WTC11 (cell line): Measurements from ENCODE around the gene PKN3. TPM values are rescaled to one million over a fixed set of nuclear protein-coding genes. Genes with fewer than 3 reads are reported as not detected.

Experiments used
- CBFB ChIP-seq: sonication (generic); formaldehyde crosslinking; IDR thresholded peaks from 2 replicates; pipeline ENCODE4 v1.8.1; 2022; ENCODE audit warnings: mild to moderate bottlenecking, low read depth, missing genetic modification reagents
- HMGA2 ChIP-seq: fragments of 250-450 bp; sonication (Bioruptor Pico); IDR thresholded peaks from 2 replicates; pipeline ENCODE4 v1.4.0; 2021; ENCODE audit warnings: mild to moderate bottlenecking, moderate library complexity
- MAX ChIP-seq: sonication (generic); formaldehyde crosslinking; IDR thresholded peaks from 2 replicates; pipeline ENCODE4 v1.8.0; 2022; ENCODE audit warnings: mild to moderate bottlenecking, missing genetic modification reagents
- ZBTB21 ChIP-seq: sonication (generic); formaldehyde crosslinking; IDR thresholded peaks from 2 replicates; pipeline ENCODE4 v1.8.1; 2023; ENCODE audit warnings: mild to moderate bottlenecking, missing genetic modification reagents, borderline replicate concordance
- total RNA-seq: library from RNA; stranded (reverse); gene quantifications from 3 replicates; pipeline ENCODE4 v1.2.3, GENCODE V29; 2021

The PKN3 gene
- total RNA-seq, 1 experiment from 2014 or later: 24.1 TPM

GRCh38 chr9:128768606-128769005 lies 66.3 kb downstream of the PKN3 start (continued):
- TF ChIP-seq HMGA2 (CRISPR knock-in tag): no peak
- no peak for TF ChIP-seq ZBTB21
- no peak for TF ChIP-seq MAX (CRISPR knock-in tag)
- no peak for TF ChIP-seq CBFB (CRISPR knock-in tag)

Other genes with a start within 250 kb of the PKN3 start
- 29.3 to 31.9 TPM (median 29.9 TPM) in 3 replicates for gene ODF2, start 246.5 kb upstream of the PKN3 start, total RNA-seq
- 19.0 to 19.7 TPM (median 19.3 TPM) in 3 replicates for gene GLE1, start 197.8 kb upstream of the PKN3 start, total RNA-seq
- gene SPTAN1, start 149.9 kb upstream of the PKN3 start, total RNA-seq: 213 to 255 TPM (median 224 TPM) in 3 replicates
- gene DYNC2I2, start 45.7 kb upstream of the PKN3 start, total RNA-seq: 57.5 to 71.1 TPM (median 64.5 TPM) in 3 replicates
- gene SET, start 13.3 kb upstream of the PKN3 start, total RNA-seq: 1,083 to 1,129 TPM (median 1,086 TPM) in 3 replicates
- gene ZDHHC12, start 21.6 kb downstream of the PKN3 start, total RNA-seq: 39.7 to 46.3 TPM (median 45.2 TPM) in 3 replicates
- gene ZER1, start 69.4 kb downstream of the PKN3 start, total RNA-seq: 20.6 to 24.5 TPM (median 23.8 TPM) in 3 replicates
- gene TBC1D13, start 84.8 kb downstream of the PKN3 start, total RNA-seq: 20.8 to 23.2 TPM (median 21.6 TPM) in 3 replicates
- 25.8 to 28.7 TPM (median 25.8 TPM) in 3 replicates for gene ENDOG, start 116.0 kb downstream of the PKN3 start, total RNA-seq
- 76.8 to 79.3 TPM (median 77.5 TPM) in 3 replicates for gene SPOUT1, start 127.3 kb downstream of the PKN3 start, total RNA-seq
- 31.4 to 34.1 TPM (median 33.0 TPM) in 3 replicates for gene KYAT1, start 179.4 kb downstream of the PKN3 start, total RNA-seq
- gene LRRC8A, start 179.6 kb downstream of the PKN3 start, total RNA-seq: 63.8 to 83.5 TPM (median 64.5 TPM) in 3 replicates
- gene PHYHD1, start 218.5 kb downstream of the PKN3 start, total RNA-seq: 14.6 to 21.3 TPM (median 20.0 TPM) in 3 replicates
- gene DOLK, start 245.1 kb downstream of the PKN3 start, total RNA-seq: 14.8 to 15.1 TPM (median 15.1 TPM) in 3 replicates
- 71.3 to 98.9 TPM (median 73.5 TPM) in 3 replicates for gene NUP188, start 245.2 kb downstream of the PKN3 start, total RNA-seq